OCI-LY1 (cell line): Measurements from ENCODE around the gene HMGCLL1.

Source experiments
- EZH2 ChIP-seq: fragments of 200-600 bp; sonication (generic), shearing (Covaris generic); IDR thresholded peaks from 2 replicates; pipeline ENCODE4 v1.8.0; 2017; ENCODE audit warnings: borderline replicate concordance, mixed run types, mild to moderate bottlenecking, antibody characterized with exemption, low read length, moderate library complexity, mixed read lengths
- TF ChIP-seq, protein P1 (sequence below): fragments of 200-600 bp; sonication (generic), shearing (Covaris generic); IDR thresholded peaks from 2 replicates; pipeline ENCODE4 v1.5.1; 2017; ENCODE audit warnings: mild to moderate bottlenecking, antibody characterized with exemption, low read length, moderate library complexity, mixed read lengths

DNA sequence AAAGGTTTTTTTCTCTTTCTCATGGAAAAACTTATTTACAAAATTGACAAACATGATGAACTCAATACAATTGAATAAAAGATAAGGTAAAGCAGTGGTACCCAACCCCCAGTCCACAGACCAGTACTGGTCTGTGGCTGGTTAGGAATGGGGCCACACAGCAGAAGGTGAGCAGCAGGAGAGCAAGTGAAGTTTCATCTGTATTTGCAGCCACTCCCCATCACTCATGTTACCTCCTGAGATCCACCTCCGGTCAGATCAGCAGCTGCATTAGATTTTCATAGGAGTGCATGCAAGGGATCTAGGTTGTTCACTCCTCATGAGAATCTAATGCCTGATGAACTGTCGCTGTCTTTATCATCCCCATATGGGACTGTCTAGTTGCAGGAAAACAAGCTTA is 47.5 kb downstream of the HMGCLL1 start:
- no peak for TF ChIP-seq EZH2
- TF ChIP-seq, protein P1, sequence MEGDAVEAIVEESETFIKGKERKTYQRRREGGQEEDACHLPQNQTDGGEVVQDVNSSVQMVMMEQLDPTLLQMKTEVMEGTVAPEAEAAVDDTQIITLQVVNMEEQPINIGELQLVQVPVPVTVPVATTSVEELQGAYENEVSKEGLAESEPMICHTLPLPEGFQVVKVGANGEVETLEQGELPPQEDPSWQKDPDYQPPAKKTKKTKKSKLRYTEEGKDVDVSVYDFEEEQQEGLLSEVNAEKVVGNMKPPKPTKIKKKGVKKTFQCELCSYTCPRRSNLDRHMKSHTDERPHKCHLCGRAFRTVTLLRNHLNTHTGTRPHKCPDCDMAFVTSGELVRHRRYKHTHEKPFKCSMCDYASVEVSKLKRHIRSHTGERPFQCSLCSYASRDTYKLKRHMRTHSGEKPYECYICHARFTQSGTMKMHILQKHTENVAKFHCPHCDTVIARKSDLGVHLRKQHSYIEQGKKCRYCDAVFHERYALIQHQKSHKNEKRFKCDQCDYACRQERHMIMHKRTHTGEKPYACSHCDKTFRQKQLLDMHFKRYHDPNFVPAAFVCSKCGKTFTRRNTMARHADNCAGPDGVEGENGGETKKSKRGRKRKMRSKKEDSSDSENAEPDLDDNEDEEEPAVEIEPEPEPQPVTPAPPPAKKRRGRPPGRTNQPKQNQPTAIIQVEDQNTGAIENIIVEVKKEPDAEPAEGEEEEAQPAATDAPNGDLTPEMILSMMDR = no peak
